Activated T-helper 17 cell treated with anti-CD3 and anti-CD28 coated beads, Interleukin-2, amount 50 U/mL, for 72 hours (primary cell): Measurements from ENCODE around the gene TJP1. TPM values are rescaled to one million over a fixed set of nuclear protein-coding genes. Genes with fewer than 3 reads are reported as not detected.
"Not testable (repeated sequence)": the region's sequence is repeated elsewhere in the genome, so short reads cannot be mapped to it uniquely, and the experiment has no call there.

ENCODE experiments used
- ATAC-seq: fragments of 150-1000 bp; cut with Tn5 transposase; replicated peaks from 2 replicates; pipeline ENCODE4 v1.10.0; 2021; ENCODE audit warnings: mild to moderate bottlenecking, moderate library complexity
- H3K27ac Mint-ChIP-seq: one replicate; pipeline ENCODE4 v1.8.0; 2022; ENCODE audit warnings: mixed read lengths
- H3K27me3 Mint-ChIP-seq: one replicate; pipeline ENCODE4 v1.8.0; 2022; ENCODE audit warnings: mixed read lengths
- H3K36me3 Mint-ChIP-seq: one replicate; pipeline ENCODE4 v1.8.0; 2022; ENCODE audit warnings: low read depth, mild to moderate bottlenecking, mixed read lengths
- H3K4me1 Mint-ChIP-seq: one replicate; pipeline ENCODE4 v1.8.0; 2022; ENCODE audit warnings: mixed read lengths
- H3K4me3 Mint-ChIP-seq: one replicate; pipeline ENCODE4 v1.8.0; 2022; ENCODE audit warnings: mild to moderate bottlenecking, mixed read lengths
- H3K9me3 Mint-ChIP-seq: one replicate; pipeline ENCODE4 v1.8.0; 2022; ENCODE audit warnings: mixed read lengths
- total RNA-seq, 2 donors: library from RNA; stranded (reverse); gene quantifications; one replicate each; pipeline ENCODE4 v1.2.3, GENCODE V29; 2022

TJP1 gene
- total RNA-seq, 2 donors from 2014 or later: not detected

GRCh38 chr15:29792426-29793159, 29.7 kb downstream of the TJP1 start:
- ATAC-seq: no peak
- no peaks in the 10 kb centered on the region for H3K36me3 Mint-ChIP-seq
- no peaks in the 10 kb centered on the region for H3K9me3 Mint-ChIP-seq
- H3K4me3 Mint-ChIP-seq: no peak overlapping the region
- H3K4me1 Mint-ChIP-seq: no peaks in the 10 kb centered on the region
- no peak overlapping the region for H3K27ac Mint-ChIP-seq
- peaks cover 35% of the 10 kb centered on the region for H3K27me3 Mint-ChIP-seq

- no peak for ATAC-seq
- Mint-ChIP-seq H3K9me3 (no peaks in the 10 kb centered on the region), H3K4me3 (no peak overlapping the region), H3K27ac (no peak overlapping the region), H3K27me3 (peaks cover 30% of the 10 kb centered on the region), H3K4me1 (no peaks in the 10 kb centered on the region), H3K36me3 (no peaks in the 10 kb centered on the region)
Observed at GRCh38 chr15:29790607-29791006, 31.7 kb downstream of the TJP1 start.

GRCh38 chr15:29789871-29790270, 32.4 kb downstream of the TJP1 start:
- no peak overlapping the region for H3K4me3 Mint-ChIP-seq
- no peak for ATAC-seq
- H3K27ac Mint-ChIP-seq: no peak overlapping the region

GRCh38 chr15:29788433-29789034, 33.7 kb downstream of the TJP1 start:
- H3K27me3 Mint-ChIP-seq: peaks cover 20% of the 10 kb centered on the region

More at GRCh38 chr15:29789871-29790270, 32.4 kb downstream of the TJP1 start:
- Mint-ChIP-seq H3K4me1 (no peaks in the 10 kb centered on the region), H3K9me3 (no peaks in the 10 kb centered on the region), H3K27me3 (peaks cover 26% of the 10 kb centered on the region), H3K36me3 (no peaks in the 10 kb centered on the region)

GRCh38 chr15:29787767-29788166, 34.5 kb downstream of the TJP1 start:
- no peaks in the 10 kb centered on the region for H3K9me3 Mint-ChIP-seq
- no peaks in the 10 kb centered on the region for H3K4me1 Mint-ChIP-seq
- H3K36me3 Mint-ChIP-seq: no peaks in the 10 kb centered on the region
- H3K4me3 Mint-ChIP-seq: no peak overlapping the region
- H3K27ac Mint-ChIP-seq: no peak overlapping the region
- ATAC-seq: no peak
- peaks cover 14% of the 10 kb centered on the region for H3K27me3 Mint-ChIP-seq

More at GRCh38 chr15:29788433-29789034, 33.7 kb downstream of the TJP1 start:
- H3K9me3 Mint-ChIP-seq: no peaks in the 10 kb centered on the region
- no peaks in the 10 kb centered on the region for H3K36me3 Mint-ChIP-seq
- ATAC-seq: no peak
- no peaks in the 10 kb centered on the region for H3K4me1 Mint-ChIP-seq
- H3K27ac Mint-ChIP-seq: no peak overlapping the region
- no peak overlapping the region for H3K4me3 Mint-ChIP-seq

GRCh38 chr15:29785642-29786041, 36.6 kb downstream of the TJP1 start:
- Mint-ChIP-seq H3K4me3 (no peak overlapping the region), H3K27me3 (peaks cover 8% of the 10 kb centered on the region), H3K36me3 (no peaks in the 10 kb centered on the region), H3K4me1 (no peaks in the 10 kb centered on the region), H3K27ac (no peak overlapping the region), H3K9me3 (no peaks in the 10 kb centered on the region)
- ATAC-seq: no peak

- Mint-ChIP-seq H3K27me3 (peaks cover 5% of the 10 kb centered on the region), H3K9me3 (no peaks in the 10 kb centered on the region), H3K4me1 (no peaks in the 10 kb centered on the region), H3K36me3 (no peaks in the 10 kb centered on the region), H3K4me3 (no peak overlapping the region), H3K27ac (no peak overlapping the region)
- no peak for ATAC-seq
Observed at GRCh38 chr15:29785136-29785535, 37.1 kb downstream of the TJP1 start.

- no peak for ATAC-seq
- Mint-ChIP-seq H3K27me3 (peaks cover 5% of the 10 kb centered on the region), H3K4me3 (no peak overlapping the region), H3K9me3 (no peaks in the 10 kb centered on the region), H3K4me1 (no peaks in the 10 kb centered on the region), H3K27ac (no peak overlapping the region), H3K36me3 (no peaks in the 10 kb centered on the region)
Observed at GRCh38 chr15:29784413-29784812, 37.9 kb downstream of the TJP1 start.

GRCh38 chr15:29782816-29783215, 39.5 kb downstream of the TJP1 start:
- peaks cover 17% of the 10 kb centered on the region for H3K27me3 Mint-ChIP-seq
- H3K4me1 Mint-ChIP-seq, H3K9me3 Mint-ChIP-seq, H3K27ac Mint-ChIP-seq, ATAC-seq, H3K4me3 Mint-ChIP-seq, H3K36me3 Mint-ChIP-seq: not testable (repeated sequence)

- H3K27ac Mint-ChIP-seq: no peak overlapping the region
- no peaks in the 10 kb centered on the region for H3K4me1 Mint-ChIP-seq
- no peak for ATAC-seq
Observed at GRCh38 chr15:29778382-29778781, 43.9 kb downstream of the TJP1 start.

GRCh38 chr15:29776859-29777258, 45.4 kb downstream of the TJP1 start:
- Mint-ChIP-seq H3K27ac (no peak overlapping the region), H3K9me3 (no peaks in the 10 kb centered on the region), H3K4me3 (no peak overlapping the region), H3K36me3 (no peaks in the 10 kb centered on the region), H3K4me1 (no peaks in the 10 kb centered on the region), H3K27me3 (peaks cover 34% of the 10 kb centered on the region)
- ATAC-seq: no peak

More at GRCh38 chr15:29778382-29778781, 43.9 kb downstream of the TJP1 start:
- no peaks in the 10 kb centered on the region for H3K36me3 Mint-ChIP-seq
- peaks cover 35% of the 10 kb centered on the region for H3K27me3 Mint-ChIP-seq
- H3K9me3 Mint-ChIP-seq: no peaks in the 10 kb centered on the region
- no peak overlapping the region for H3K4me3 Mint-ChIP-seq

GRCh38 chr15:29774900-29775299, 47.4 kb downstream of the TJP1 start:
- Mint-ChIP-seq H3K27ac (no peak overlapping the region), H3K4me1 (no peaks in the 10 kb centered on the region), H3K36me3 (no peaks in the 10 kb centered on the region), H3K9me3 (no peaks in the 10 kb centered on the region), H3K4me3 (no peak overlapping the region), H3K27me3 (peaks cover 35% of the 10 kb centered on the region)
- ATAC-seq: no peak

- no peaks in the 10 kb centered on the region for H3K9me3 Mint-ChIP-seq
- H3K4me3 Mint-ChIP-seq: no peak overlapping the region
- no peaks in the 10 kb centered on the region for H3K36me3 Mint-ChIP-seq
- no peak for ATAC-seq
- no peak overlapping the region for H3K27ac Mint-ChIP-seq
- peaks cover 28% of the 10 kb centered on the region for H3K27me3 Mint-ChIP-seq
- H3K4me1 Mint-ChIP-seq: no peaks in the 10 kb centered on the region
Observed at GRCh38 chr15:29773816-29774215, 48.5 kb downstream of the TJP1 start.

- Mint-ChIP-seq H3K4me1 (no peaks in the 10 kb centered on the region), H3K27me3 (peaks cover 25% of the 10 kb centered on the region), H3K36me3 (no peaks in the 10 kb centered on the region), H3K4me3 (no peak overlapping the region), H3K27ac (no peak overlapping the region), H3K9me3 (no peaks in the 10 kb centered on the region)
- ATAC-seq: no peak
Observed at GRCh38 chr15:29773000-29773399, 49.3 kb downstream of the TJP1 start.

GRCh38 chr15:29770796-29771195, 51.5 kb downstream of the TJP1 start:
- no peak overlapping the region for H3K27ac Mint-ChIP-seq
- H3K36me3 Mint-ChIP-seq: no peaks in the 10 kb centered on the region
- ATAC-seq: no peak

More at GRCh38 chr15:29770796-29771195, 51.5 kb downstream of the TJP1 start:
- H3K4me3 Mint-ChIP-seq: no peak overlapping the region
- H3K9me3 Mint-ChIP-seq: no peaks in the 10 kb centered on the region
- H3K4me1 Mint-ChIP-seq: no peaks in the 10 kb centered on the region
- peaks cover 38% of the 10 kb centered on the region for H3K27me3 Mint-ChIP-seq
